Inflammatory macrophage (primary cell): Measurements from ENCODE around the gene SAMD4A.

Source experiments
- DNase-seq, 2 donors: peaks; one replicate each; pipeline ENCODE4 v3.0.0-alpha.2; 2020 to 2022

The SAMD4A gene

GRCh38 chr14:54836231-54836630, 269.3 kb downstream of the SAMD4A start:
- no peak for DNase-seq

GRCh38 chr14:54837508-54838149, 270.7 kb downstream of the SAMD4A start:
- no peak for DNase-seq

GRCh38 chr14:54838931-54839512, 272.1 kb downstream of the SAMD4A start:
- no peak for DNase-seq

DNA sequence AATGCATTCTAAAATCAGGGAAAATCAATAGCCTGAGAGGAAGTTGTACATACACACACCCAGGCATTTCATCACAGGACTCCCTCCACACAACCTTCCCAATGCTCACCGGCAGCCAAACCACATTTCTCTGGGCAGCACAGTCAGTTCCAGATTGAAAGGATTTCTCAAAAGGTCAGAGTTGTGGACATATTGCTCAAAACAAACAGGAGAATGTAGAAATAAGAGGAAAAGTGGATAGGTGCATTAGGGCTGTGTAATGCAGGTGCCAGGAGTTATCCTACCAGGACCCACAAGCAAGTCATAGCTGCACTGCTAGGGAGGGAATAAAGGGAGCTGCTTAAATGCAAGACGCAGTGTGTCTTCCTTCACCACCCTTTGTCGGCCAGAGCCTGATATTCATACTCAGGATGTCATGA, 272.8 kb downstream of the SAMD4A start:
- DNase-seq = no peak

DNA sequence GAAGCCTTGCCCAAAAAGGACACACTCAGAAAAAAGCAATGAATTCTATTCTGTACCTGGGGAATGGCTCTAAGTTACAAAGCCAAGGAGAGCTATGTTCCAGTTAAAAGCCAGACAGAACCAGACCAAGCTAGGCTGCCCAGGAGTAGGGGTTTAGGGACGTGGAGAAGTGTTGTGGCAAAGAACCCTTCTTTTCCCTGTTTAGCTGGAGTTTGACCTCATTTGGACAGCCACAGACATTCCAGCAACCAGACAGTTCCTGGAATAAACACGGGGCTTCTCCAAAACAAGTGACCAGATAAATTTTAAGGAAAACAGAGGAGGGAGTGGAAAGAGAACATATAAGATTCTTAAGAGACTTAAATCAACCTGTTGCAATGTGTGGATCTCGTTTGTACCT, 273.4 kb downstream of the SAMD4A start:
- no peak for DNase-seq

- DNase-seq = no peak
Measured at GRCh38 chr14:54840798-54841197, 273.9 kb downstream of the SAMD4A start.
